Measurements from ENCODE around the gene ZMYND8. TPM values are rescaled to one million over a fixed set of nuclear protein-coding genes. Genes with fewer than 3 reads are reported as not detected.
A peak's percentile ranks its signal among the peaks of the same experiment; 100 is the strongest.

The ZMYND8 gene
- total RNA-seq, 3 donors from 2014 or later (not counting 1 experiment from before 2014, with no cell fraction given): 57.6 to 72.6 (median 69.8) TPM

- intact Hi-C loops (cut with micrococcal nuclease): no loop called here
- no peak for TF ChIP-seq CTCF (IDR thresholded peaks at IDR 0.05)
- ATAC-seq (no peak), DNase-seq (no peak)
- Mint-ChIP-seq H3K4me3 (no peak overlapping the region), H3K36me3 (no peaks in the 10 kb centered on the region), H3K27ac (no peak overlapping the region), H3K27me3 (ENCODE audit: low read depth in 2 of 2) (no peaks in the 10 kb centered on the region), H3K9me3 (no peaks in the 10 kb centered on the region), H3K4me1 (peaks cover 10 to 18% of the 10 kb centered on the region in 2 donors)
- Histone ChIP-seq H3K27me3 (ENCODE audit: control insufficient read depth, insufficient read depth, low read length) (no peaks in the 10 kb centered on the region), H3K4me1 (ENCODE audit: control insufficient read depth, insufficient read depth, low read length) (no peaks in the 10 kb centered on the region), H3K27ac (ENCODE audit: low read length) (no peak overlapping the region), H3K36me3 (ENCODE audit: control insufficient read depth, insufficient read depth, low read length) (peaks cover 46% of the 10 kb centered on the region), H3K9me3 (ENCODE audit: control insufficient read depth, insufficient read depth, low read length) (no peaks in the 10 kb centered on the region), H3K4me3 (ENCODE audit: low read length) (no peak overlapping the region)
- 98% methylated on average over 6 of the region's 7 CpGs for WGBS (ENCODE audit: insufficient coverage)
These were observed 87.0 kb downstream of the ZMYND8 start for GRCh38 chr20:47269309-47270165.

GRCh38 chr20:47267621-47268020 lies 88.9 kb downstream of the ZMYND8 start:
- 96% methylated on average over 5 of the region's 5 CpGs for WGBS (ENCODE audit: insufficient coverage)
- Mint-ChIP-seq H3K27me3 (ENCODE audit: low read depth in 2 of 2) (no peaks in the 10 kb centered on the region), H3K4me1 (peaks cover 7 to 8% of the 10 kb centered on the region in 2 donors), H3K36me3 (no peaks in the 10 kb centered on the region), H3K27ac (no peak overlapping the region), H3K4me3 (no peak overlapping the region), H3K9me3 (no peaks in the 10 kb centered on the region)
- DNase-seq: no peak
- ATAC-seq: no peak
- peaks cover 7% of the 10 kb centered on the region for H3K4me1 ChIP-seq (ENCODE audit: control insufficient read depth, insufficient read depth, low read length)
- no peak overlapping the region for H3K27ac ChIP-seq (ENCODE audit: low read length)
- H3K4me3 ChIP-seq (ENCODE audit: low read length): no peak overlapping the region
- no peak for TF ChIP-seq CTCF (IDR thresholded peaks at IDR 0.05)
- intact Hi-C loops (cut with micrococcal nuclease): no loop called here
- H3K36me3 ChIP-seq (ENCODE audit: control insufficient read depth, insufficient read depth, low read length): peaks cover 43% of the 10 kb centered on the region
- no peaks in the 10 kb centered on the region for H3K9me3 ChIP-seq (ENCODE audit: control insufficient read depth, insufficient read depth, low read length)
- H3K27me3 ChIP-seq (ENCODE audit: control insufficient read depth, insufficient read depth, low read length): no peaks in the 10 kb centered on the region

- H3K36me3 Mint-ChIP-seq: no peaks in the 10 kb centered on the region
- Histone ChIP-seq H3K27ac (ENCODE audit: low read length) (no peak overlapping the region), H3K27me3 (ENCODE audit: control insufficient read depth, insufficient read depth, low read length) (no peaks in the 10 kb centered on the region), H3K4me1 (ENCODE audit: control insufficient read depth, insufficient read depth, low read length) (peaks cover 11% of the 10 kb centered on the region), H3K9me3 (ENCODE audit: control insufficient read depth, insufficient read depth, low read length) (no peaks in the 10 kb centered on the region), H3K4me3 (ENCODE audit: low read length) (no peak overlapping the region), H3K36me3 (ENCODE audit: control insufficient read depth, insufficient read depth, low read length) (peaks cover 44% of the 10 kb centered on the region)
- DNase-seq (no peak), ATAC-seq (no peak)
- peak overlapping the region in 1 of 2 donors; percentile 8 for H3K27ac Mint-ChIP-seq
- no peaks in the 10 kb centered on the region for H3K9me3 Mint-ChIP-seq
- WGBS (ENCODE audit: insufficient coverage): 89% methylated on average over 7 of the region's 7 CpGs
- TF ChIP-seq CTCF (IDR thresholded peaks at IDR 0.05): no peak
- no peaks in the 10 kb centered on the region for H3K27me3 Mint-ChIP-seq (ENCODE audit: low read depth in 2 of 2)
- no peak overlapping the region for H3K4me3 Mint-ChIP-seq
- intact Hi-C loops (cut with micrococcal nuclease): no loop called here
- H3K4me1 Mint-ChIP-seq: peaks cover 7 to 13% of the 10 kb centered on the region in 2 donors
These were observed 89.5 kb downstream of the ZMYND8 start for GRCh38 chr20:47266847-47267515.
